Measurements from ENCODE around the gene ADNP2.

- no peak for TF ChIP-seq POLR2A (IDR thresholded peaks at IDR 0.05; ENCODE audit: low read length)
- TF ChIP-seq GATA1 (IDR thresholded peaks at IDR 0.05; ENCODE audit: low read depth, low read length), result no peak
These were observed 6.0 kb downstream of the ADNP2 start for GRCh38 chr18:80115035-80115434.

Measured in erythroblast (primary cell).